BE2C (cell line): ENCODE results near the gene NDUFAF2.

Source experiments
- DNase-seq: peaks from one replicate; pipeline ENCODE4 v3.0.0-alpha.2; 2020
- H3K27me3 ChIP-seq: fragments of 250-450 bp; sonication (Bioruptor Pico); 2 replicates; pipeline ENCODE4 v1.5.1; 2020; ENCODE audit warnings: mild to moderate bottlenecking
- H3K36me3 ChIP-seq: fragments of 250-450 bp; sonication (Bioruptor Pico); 2 replicates; pipeline ENCODE4 v1.5.1; 2020; ENCODE audit warnings: mild to moderate bottlenecking
- H3K4me1 ChIP-seq: fragments of 250-450 bp; sonication (Bioruptor Pico); 2 replicates; pipeline ENCODE4 v1.5.1; 2020
- H3K4me3 ChIP-seq: 2 replicates; pipeline ENCODE4 v1.5.1; 2011; ENCODE audit warnings: low read depth, low read length
- H3K9me3 ChIP-seq: fragments of 250-450 bp; sonication (Bioruptor Pico); 2 replicates; pipeline ENCODE4 v1.5.1; 2020
- CTCF ChIP-seq: IDR thresholded peaks from 2 replicates; pipeline ENCODE4 v1.5.1; 2012; ENCODE audit warnings: mild to moderate bottlenecking, low read depth, low read length

The NDUFAF2 gene

GRCh38 chr5:60927450-60927849, 17.6 kb upstream of the NDUFAF2 start:
- H3K27me3 ChIP-seq, result no peaks in the 10 kb centered on the region
- no peak overlapping the region for H3K4me3 ChIP-seq
- no peaks in the 10 kb centered on the region for H3K4me1 ChIP-seq
- H3K36me3 ChIP-seq, result peaks cover 18% of the 10 kb centered on the region
- H3K9me3 ChIP-seq, result no peaks in the 10 kb centered on the region
- no peak for DNase-seq
- no peak for TF ChIP-seq CTCF

- Histone ChIP-seq H3K36me3 (peaks cover 18% of the 10 kb centered on the region), H3K4me3 (no peak overlapping the region), H3K4me1 (no peaks in the 10 kb centered on the region), H3K27me3 (no peaks in the 10 kb centered on the region), H3K9me3 (no peaks in the 10 kb centered on the region)
- DNase-seq, result no peak
- TF ChIP-seq CTCF, result no peak
These were observed 16.0 kb upstream of the NDUFAF2 start for GRCh38 chr5:60929024-60929423.

- no peaks in the 10 kb centered on the region for H3K27me3 ChIP-seq
- no peaks in the 10 kb centered on the region for H3K9me3 ChIP-seq
- H3K4me3 ChIP-seq, result peak overlapping the region; percentile 92
- H3K36me3 ChIP-seq, result peaks cover 7% of the 10 kb centered on the region; the same call in 1 of the 2 replicates
- no peak for TF ChIP-seq CTCF
- DNase-seq, result no peak
- H3K4me1 ChIP-seq, result no peaks in the 10 kb centered on the region
These were observed 1.4 kb upstream of the NDUFAF2 start for GRCh38 chr5:60943624-60944023.

GRCh38 chr5:60945813-60946187, 795 bp downstream of the NDUFAF2 start:
- peak; percentile 13 for DNase-seq
- Histone ChIP-seq H3K4me1 (no peaks in the 10 kb centered on the region), H3K4me3 (peak overlapping the region; percentile 92), H3K36me3 (peaks cover under 1% of the 10 kb centered on the region; the same call in 1 of the 2 replicates), H3K27me3 (no peaks in the 10 kb centered on the region), H3K9me3 (no peaks in the 10 kb centered on the region)
- TF ChIP-seq CTCF, result no peak

DNA sequence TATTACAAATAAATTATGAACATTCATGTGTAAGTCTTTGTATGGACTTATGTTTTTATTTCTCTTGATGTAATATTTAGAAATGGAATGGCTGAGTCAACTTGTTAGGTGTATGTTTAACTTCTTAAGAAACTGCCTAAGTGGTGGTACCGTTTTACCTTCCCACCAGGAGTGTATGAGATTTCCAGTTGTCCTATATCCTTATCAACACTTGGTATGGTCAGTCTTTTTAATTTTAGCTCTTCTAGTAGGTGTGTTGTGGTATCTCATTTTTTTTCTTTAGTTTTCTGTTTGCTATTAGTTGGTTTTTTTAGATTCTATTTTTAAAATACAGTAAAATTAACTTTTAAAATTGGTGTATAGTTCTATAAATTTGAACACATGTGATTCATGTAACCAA, 3.7 kb downstream of the NDUFAF2 start:
- Histone ChIP-seq H3K36me3 (no peaks in the 10 kb centered on the region), H3K9me3 (no peaks in the 10 kb centered on the region), H3K4me3 (no peak overlapping the region), H3K27me3 (no peaks in the 10 kb centered on the region), H3K4me1 (no peaks in the 10 kb centered on the region)
- TF ChIP-seq CTCF, result no peak
- no peak for DNase-seq

DNA sequence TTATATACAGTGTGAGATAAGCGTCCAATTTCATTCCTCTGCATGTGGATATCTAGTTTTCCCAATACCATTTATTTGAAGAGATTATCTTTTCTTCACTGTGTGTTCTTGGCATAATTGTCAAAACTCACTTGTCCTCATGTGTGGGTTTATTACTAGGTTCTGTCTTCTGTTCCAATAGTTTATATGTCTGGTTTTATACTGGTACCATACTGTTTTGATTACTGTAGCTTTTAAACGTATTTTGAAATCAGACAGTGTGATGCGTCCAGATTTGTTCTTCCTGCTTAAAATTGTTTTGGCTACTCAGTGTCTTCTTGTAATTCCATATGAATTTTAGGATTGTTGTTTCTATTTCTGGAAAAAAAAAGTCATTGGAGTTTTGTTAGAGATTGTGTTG, 10.2 kb downstream of the NDUFAF2 start:
- no peaks in the 10 kb centered on the region for H3K27me3 ChIP-seq

More for the DNA sequence above, 10.2 kb downstream of the NDUFAF2 start:
- DNase-seq, result no peak
- Histone ChIP-seq H3K9me3 (no peaks in the 10 kb centered on the region), H3K4me1 (no peaks in the 10 kb centered on the region), H3K4me3 (no peak overlapping the region), H3K36me3 (no peaks in the 10 kb centered on the region)
- no peak for TF ChIP-seq CTCF
